ENCODE measurements around the gene CNTN5. TPM values are rescaled to one million over a fixed set of nuclear protein-coding genes. Genes with fewer than 3 reads are reported as not detected.

The CNTN5 gene
- total RNA-seq, 1 donor from 2014 or later = not detected

GRCh38 chr11:100221791-100222190 is 1201.0 kb downstream of the CNTN5 start:
- Mint-ChIP-seq H3K27ac (no peak overlapping the region), H3K9me3 (no peaks in the 10 kb centered on the region), H3K4me1 (no peaks in the 10 kb centered on the region), H3K36me3 (ENCODE audit: low read depth) (no peaks in the 10 kb centered on the region), H3K27me3 (no peaks in the 10 kb centered on the region), H3K4me3 (no peak overlapping the region)
- DNase-seq (no peak), ATAC-seq (ENCODE audit: low read depth) (no peak)
- intact Hi-C loops (cut with micrococcal nuclease) = no loop called here
- TF ChIP-seq CTCF (IDR thresholded peaks at IDR 0.05) = no peak
- ChIA-PET CTCF (no interaction called here), POLR2A (no interaction called here)

- Mint-ChIP-seq H3K4me1 (no peaks in the 10 kb centered on the region), H3K4me3 (no peak overlapping the region), H3K27ac (no peak overlapping the region), H3K36me3 (ENCODE audit: low read depth) (no peaks in the 10 kb centered on the region), H3K27me3 (no peaks in the 10 kb centered on the region), H3K9me3 (no peaks in the 10 kb centered on the region)
- no peak for TF ChIP-seq CTCF (IDR thresholded peaks at IDR 0.05)
- CTCF ChIA-PET = no interaction called here
- intact Hi-C loops (cut with micrococcal nuclease) = no loop called here
- no peak for DNase-seq
- no peak for ATAC-seq (ENCODE audit: low read depth)
- POLR2A ChIA-PET = no interaction called here
Measured at GRCh38 chr11:100224541-100225034, 1203.8 kb downstream of the CNTN5 start.

- Mint-ChIP-seq H3K4me3 (no peak overlapping the region), H3K9me3 (peaks cover 4% of the 10 kb centered on the region)
Measured at GRCh38 chr11:100229086-100229485, 1208.3 kb downstream of the CNTN5 start.

GRCh38 chr11:100232006-100232405 is 1211.3 kb downstream of the CNTN5 start:
- intact Hi-C loops (cut with micrococcal nuclease) = no loop called here
- TF ChIP-seq CTCF (IDR thresholded peaks at IDR 0.05) = no peak
- CTCF ChIA-PET = no interaction called here
- Mint-ChIP-seq H3K27ac (no peak overlapping the region), H3K27me3 (no peaks in the 10 kb centered on the region), H3K4me1 (no peaks in the 10 kb centered on the region), H3K9me3 (peaks cover 4% of the 10 kb centered on the region), H3K4me3 (no peak overlapping the region), H3K36me3 (ENCODE audit: low read depth) (no peaks in the 10 kb centered on the region)
- ATAC-seq (ENCODE audit: low read depth) (no peak), DNase-seq (no peak)
- POLR2A ChIA-PET = no interaction called here

More at GRCh38 chr11:100229086-100229485, 1208.3 kb downstream of the CNTN5 start:
- Mint-ChIP-seq H3K27ac (no peak overlapping the region), H3K4me1 (no peaks in the 10 kb centered on the region), H3K27me3 (no peaks in the 10 kb centered on the region), H3K36me3 (ENCODE audit: low read depth) (no peaks in the 10 kb centered on the region)
- CTCF ChIA-PET = no interaction called here
- POLR2A ChIA-PET = no interaction called here
- intact Hi-C loops (cut with micrococcal nuclease) = no loop called here
- ATAC-seq (ENCODE audit: low read depth) (no peak), DNase-seq (no peak)
- no peak for TF ChIP-seq CTCF (IDR thresholded peaks at IDR 0.05)

GRCh38 chr11:100235085-100235484 is 1214.3 kb downstream of the CNTN5 start:
- DNase-seq = no peak

More at GRCh38 chr11:100235085-100235484, 1214.3 kb downstream of the CNTN5 start:
- peaks cover 4% of the 10 kb centered on the region for H3K9me3 Mint-ChIP-seq
- POLR2A ChIA-PET = no interaction called here
- TF ChIP-seq CTCF (IDR thresholded peaks at IDR 0.05) = no peak
- no peak for ATAC-seq (ENCODE audit: low read depth)
- H3K4me1 Mint-ChIP-seq = no peaks in the 10 kb centered on the region
- intact Hi-C loops (cut with micrococcal nuclease) = no loop called here
- no peaks in the 10 kb centered on the region for H3K36me3 Mint-ChIP-seq (ENCODE audit: low read depth)
- CTCF ChIA-PET = no interaction called here
- H3K4me3 Mint-ChIP-seq = no peak overlapping the region
- H3K27me3 Mint-ChIP-seq = no peaks in the 10 kb centered on the region
- no peak overlapping the region for H3K27ac Mint-ChIP-seq

All from activated B cell treated with CpG ODN at 0.5 μM for 24 hours (primary cell).